GM19455 (cell line): Measurements from ENCODE around the gene TUBA1C.
A peak's percentile ranks its signal among the peaks of the same experiment; 100 is the strongest.
"Not testable (repeated sequence)": the region's sequence is repeated elsewhere in the genome, so short reads cannot be mapped to it uniquely, and the experiment has no call there.

ENCODE experiments used
- ATAC-seq: cut with Tn5 transposase; IDR thresholded peaks from one replicate; pipeline ENCODE4 v1.9.1; 2021; ENCODE audit not compliant: unreplicated experiment

TUBA1C gene

DNA sequence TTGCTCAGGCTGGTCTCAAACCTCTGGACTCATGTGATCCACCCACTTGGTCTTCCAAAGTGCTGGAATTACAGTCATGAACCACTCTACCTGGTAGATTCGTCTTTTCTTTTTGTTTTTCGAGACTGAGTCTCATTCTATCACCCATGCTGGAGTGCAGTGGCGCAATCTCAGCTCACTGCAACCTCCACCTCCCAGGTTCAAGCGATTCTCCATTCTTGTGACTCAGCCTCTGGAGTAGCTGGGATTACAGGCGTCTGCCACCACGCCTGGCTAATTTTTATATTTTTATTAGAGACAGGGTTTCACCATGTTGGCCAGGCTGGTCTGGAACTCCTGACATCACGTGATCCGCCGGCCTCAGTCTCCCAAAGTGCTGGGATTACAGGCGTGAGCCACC is 9.4 kb upstream of the TUBA1C start:
- not testable (repeated sequence) for ATAC-seq

DNA sequence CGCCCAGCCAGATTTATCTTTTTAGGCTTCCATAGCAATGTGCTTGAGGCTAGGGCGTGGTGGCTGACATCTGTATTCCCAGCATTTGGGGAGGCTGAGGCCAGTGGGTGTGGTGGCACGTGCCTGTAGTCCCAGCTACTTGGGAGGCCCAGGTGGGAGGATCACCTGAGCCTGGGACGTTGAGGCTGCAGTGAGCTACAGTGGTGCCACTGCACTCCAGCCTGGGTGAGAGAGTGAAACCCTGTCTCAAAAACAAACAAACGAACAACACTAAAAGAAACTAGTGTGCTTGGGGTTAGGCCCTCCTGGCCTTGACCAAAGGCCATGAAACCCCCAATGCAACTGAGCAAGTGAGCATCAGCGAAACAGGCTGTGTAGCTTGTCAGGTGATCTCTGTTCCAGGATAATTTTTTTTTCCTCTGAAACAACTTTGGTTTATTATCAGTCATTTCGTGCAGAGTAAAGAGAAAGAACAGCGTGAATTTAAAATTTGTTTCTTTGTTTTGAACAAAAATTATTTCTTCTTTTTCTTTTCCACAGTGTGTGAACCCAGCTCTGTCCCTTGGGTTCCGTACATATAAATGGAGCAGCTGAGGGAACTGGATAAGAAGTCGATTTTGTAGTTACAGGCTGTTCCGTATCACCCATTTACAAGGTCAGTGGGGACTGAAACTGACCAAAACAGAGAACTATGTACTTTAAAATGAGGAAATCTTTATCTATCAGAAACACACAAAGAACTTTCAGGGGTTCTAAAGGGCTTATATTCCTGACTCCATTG is 8.8 kb upstream of the TUBA1C start:
- no peak for ATAC-seq

DNA sequence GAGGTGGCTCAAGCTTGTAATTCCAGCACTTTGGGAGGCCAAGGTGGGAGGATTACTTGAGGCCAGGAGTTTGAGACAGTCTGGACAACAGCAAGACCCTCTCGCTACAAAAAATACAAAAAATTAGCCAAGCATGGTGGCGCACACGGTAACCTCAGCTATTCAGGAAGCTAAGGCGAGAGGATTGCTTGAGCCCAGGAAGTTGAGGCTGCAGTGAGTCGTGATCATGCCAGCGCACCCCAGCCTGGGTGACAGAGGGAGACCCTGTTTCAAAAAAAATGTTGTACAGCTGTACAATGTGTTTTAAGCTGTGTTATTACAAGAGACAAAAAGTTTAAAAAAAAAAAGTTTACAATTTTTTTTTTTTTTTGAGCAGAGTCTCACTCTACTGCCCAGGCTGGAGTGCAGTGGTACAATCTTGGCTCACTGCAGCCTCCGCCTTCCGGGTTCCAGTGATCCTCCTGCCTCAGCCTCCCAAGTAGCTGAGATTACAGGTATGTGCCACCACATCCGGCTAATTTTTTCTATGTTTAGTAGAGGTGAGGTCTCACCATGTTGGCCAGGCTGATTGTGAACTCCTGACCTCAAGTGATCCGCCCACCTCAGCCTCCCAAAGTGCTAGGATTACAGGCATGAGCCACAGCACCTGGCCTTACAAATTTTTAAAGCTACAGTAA is 7.2 kb upstream of the TUBA1C start:
- ATAC-seq, result not testable (repeated sequence)

DNA sequence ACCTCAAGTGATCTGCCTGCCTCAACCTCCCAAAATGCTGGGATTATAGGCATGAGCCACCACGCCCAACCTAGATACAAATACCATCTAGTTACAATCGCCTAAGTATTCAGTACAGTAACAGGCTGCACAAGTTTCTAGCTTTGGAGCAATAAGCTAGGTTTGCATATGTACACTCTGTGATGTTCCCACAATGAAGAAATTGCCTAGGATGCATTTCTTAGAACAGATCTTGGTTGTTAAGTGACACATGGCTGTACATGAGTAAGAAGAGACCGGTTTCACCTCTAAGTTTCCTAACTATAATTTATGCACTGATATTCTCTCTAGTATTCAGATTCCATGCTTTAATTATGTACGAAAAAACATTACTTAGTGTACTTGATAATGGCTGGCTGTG is 5.4 kb upstream of the TUBA1C start:
- ATAC-seq, result no peak

DNA sequence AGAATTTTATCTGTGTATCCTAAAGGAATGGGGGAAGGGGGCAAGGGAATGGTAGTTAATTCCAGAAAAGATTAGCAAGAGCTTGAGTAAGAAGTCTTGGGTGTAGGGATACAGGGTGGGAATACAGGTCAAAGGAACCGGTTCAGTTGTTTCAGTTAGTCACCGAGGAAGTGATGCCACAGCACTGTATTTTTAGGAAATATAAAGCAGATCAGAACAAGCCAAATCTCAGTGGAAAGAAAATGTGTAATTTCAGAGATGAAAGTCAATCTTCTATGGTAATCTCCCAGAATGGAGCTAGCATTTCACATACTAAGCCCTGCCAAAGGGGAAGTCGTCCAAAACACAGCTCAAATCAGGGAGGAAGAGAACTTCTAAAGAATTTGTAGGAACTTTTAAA is 4.7 kb upstream of the TUBA1C start:
- ATAC-seq, result no peak

DNA sequence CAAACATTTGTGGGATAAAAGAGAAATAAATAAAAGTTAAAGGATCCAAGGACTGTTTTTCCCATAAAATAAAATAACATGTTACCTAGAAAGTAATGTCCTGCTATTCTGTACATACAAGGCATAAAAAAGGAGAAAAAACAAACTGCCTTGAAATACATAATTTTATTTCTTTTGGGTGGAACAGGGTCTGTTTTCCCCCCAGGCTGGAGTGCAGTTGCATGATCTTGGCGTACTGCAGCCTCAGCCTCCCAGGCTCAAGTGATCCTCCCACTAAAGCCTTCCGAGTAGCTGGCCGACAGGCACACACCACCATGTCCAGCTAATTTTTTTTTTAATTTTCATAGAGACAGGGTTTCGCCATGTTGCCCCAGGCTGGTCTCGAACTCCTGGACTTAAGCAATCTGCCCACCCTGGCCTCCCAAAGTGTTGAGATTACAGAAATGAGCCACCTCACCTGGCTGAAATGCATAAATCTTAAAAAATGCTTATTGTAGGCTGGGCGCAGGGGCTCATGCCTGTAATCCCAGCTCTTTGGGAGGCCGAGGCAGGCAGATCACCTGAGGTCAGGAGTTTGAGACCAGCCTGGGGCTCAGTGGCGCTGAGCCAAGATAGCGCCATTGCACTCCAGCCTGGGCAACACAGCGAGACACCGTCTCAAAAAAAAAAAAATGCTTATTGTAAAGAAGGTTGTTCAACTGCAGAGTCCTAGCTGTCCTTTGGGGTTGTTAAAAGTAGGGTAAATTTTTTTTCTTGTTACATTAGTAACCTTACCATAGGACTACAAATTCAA is 4.1 kb upstream of the TUBA1C start:
- no peak for ATAC-seq

DNA sequence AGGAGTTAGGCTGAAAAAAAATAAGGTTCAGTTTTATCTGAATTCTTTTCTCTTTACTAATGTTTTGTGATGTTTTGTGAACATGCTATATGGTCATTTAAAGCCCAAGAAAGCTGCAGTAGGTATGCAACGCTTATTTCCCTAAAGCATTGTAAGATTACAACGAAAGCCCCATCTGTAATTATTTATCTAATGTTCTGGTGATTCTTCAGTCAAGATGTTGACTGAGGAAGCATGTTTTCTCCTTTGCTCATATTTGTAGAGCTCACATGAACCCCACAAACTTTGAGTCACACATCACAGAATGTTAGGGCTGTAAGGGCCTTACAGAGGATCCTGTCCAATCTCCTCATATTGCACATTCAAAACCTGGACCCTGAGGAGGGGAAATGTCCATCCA is 3.2 kb upstream of the TUBA1C start:
- no peak for ATAC-seq

DNA sequence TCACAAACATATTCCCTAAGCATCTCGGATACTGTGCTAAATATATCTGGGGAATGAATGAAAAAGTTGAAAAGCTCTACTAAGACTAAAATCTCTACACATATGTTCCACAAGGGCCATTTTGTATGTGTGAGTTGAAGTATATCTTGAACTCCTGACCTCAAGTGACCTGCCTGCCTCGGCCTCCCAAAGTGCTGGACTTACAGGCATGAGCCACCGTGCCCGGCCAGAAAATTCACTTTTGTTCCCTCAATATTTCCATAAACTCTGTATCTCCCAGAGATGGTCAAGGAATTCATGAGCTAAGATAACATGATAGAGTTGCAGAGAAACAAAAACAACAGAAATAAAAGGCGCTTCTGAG is 1.5 kb upstream of the TUBA1C start:
- ATAC-seq, result no peak

DNA sequence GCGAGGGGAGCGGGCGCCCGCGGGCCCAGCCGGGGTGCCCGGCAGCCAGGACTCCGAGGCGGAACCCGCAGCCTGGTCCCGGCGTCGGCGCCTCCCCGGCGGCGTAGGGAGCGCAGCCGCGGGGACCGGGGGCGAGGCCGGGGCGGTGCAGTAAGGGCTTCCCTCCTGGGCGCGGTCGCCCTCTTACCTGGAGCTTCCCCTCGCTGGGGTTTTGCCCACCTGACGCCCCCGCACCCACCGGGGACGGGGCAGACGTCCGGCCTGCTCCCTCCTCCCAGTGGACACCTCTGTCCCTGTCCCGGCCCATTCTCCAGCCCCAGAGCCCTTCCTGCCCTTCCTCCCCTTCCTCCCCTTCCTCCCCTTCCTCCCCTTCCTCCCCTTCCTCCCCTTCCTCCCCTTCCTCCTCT is 413 bp upstream of the TUBA1C start:
- ATAC-seq, result peak; percentile 17

DNA sequence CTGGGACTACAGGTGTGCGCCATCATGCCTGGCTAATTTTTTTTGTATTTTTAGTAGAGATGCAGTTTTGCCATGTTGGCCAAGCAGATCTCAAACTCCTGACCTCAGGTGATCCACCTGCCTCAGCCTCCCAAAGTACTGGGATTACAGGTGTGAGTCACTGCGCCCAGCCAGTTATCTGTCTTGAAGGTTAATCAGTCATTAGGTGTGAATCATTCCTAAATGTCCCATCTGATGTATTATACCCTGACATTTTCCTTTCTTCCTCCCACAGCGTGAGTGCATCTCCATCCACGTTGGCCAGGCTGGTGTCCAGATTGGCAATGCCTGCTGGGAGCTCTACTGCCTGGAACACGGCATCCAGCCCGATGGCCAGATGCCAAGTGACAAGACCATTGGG is 4.3 kb downstream of the TUBA1C start:
- ATAC-seq, result not testable (repeated sequence)

DNA sequence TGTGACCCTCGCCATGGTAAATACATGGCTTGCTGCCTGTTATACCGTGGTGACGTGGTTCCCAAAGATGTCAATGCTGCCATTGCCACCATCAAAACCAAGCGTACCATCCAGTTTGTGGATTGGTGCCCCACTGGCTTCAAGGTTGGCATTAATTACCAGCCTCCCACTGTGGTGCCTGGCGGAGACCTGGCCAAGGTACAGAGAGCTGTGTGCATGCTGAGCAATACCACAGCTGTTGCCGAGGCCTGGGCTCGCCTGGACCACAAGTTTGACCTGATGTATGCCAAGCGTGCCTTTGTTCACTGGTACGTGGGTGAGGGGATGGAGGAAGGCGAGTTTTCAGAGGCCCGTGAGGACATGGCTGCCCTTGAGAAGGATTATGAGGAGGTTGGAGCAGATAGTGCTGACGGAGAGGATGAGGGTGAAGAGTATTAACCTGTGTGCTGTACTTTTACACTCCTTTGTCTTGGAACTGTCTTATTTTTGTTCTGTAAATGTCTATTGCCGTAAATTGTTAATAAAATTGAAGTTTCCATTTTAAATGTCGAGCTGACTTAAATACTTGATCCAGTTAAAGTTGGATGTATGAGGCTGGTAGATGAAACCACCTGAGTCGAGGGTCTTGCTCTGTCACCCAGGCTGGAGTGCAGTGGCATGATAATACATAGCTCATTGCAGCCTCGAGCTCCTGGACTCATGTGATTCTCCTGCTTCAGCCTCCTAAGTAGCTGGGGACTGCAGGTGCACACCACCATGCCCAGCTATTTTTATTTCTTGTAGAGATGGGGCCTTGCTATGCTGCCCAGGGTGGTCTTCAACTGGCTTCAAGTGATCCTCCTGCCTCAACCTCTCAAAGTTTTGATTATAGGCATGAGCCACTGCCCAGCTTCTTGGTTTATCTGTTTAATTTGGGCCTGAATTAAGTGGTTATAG is 8.2 kb downstream of the TUBA1C start:
- ATAC-seq, result no peak

DNA sequence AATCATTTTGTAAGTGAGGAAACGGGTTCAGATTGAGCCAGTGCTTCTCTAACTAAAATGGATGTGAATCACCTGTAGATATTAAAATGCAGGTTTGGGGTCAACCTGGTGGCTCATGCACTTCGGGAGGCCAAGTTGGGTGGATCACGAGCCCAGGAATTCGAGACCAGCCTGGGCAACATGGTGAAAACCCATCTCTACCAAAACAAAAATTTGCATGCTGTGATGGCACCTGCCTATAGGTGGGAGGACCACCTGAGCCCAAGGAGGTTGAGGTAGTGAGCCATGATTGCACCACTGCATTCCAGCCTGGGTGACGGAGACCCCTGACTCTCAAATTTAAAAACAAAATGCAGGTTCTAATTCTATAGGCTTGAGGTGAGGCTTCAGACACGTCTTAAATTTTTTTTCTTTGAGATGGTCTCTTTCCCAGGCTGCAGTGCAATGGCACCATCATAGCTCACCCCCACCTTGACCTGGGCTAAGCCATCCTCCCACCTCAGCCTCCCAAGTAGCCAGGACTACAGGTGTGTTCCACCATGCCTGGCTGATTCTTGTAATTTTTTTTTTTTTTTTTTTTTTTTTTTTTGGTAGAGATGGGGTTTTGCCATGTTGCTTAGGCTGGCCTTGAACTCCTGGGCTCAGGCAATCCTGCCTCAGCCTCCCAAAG is 9.0 kb downstream of the TUBA1C start:
- ATAC-seq, result no peak

DNA sequence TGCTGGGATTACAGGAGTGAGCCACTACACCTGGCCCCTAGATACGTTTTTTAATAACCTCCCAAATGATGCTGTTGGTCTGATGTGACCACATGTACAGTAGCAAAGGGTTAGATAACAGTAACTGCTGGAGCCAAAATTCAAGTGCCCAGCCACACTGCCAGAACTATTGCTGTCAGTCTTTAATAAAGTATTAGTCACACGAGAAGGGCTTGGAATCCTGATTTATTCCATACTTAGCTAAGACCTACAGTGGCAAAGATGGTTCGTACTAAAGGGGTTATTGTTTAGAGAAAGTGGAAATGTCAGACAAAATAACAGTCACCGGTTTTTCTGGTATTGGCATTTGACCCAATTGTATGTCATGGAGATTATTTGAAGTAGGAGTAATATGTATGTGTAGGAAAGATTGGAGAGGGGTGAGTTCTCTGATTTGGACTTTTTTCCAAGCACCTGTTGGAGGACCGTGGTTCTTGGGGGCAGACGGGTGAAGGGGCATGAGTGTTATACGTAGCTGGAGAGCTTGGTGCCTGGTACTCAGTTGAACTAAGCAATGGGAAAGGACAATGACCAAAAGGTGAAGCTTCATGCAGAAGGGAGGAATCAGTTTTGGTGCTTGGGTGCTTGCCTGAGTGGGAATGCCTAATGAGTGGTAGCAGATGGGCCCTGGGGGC is 9.7 kb downstream of the TUBA1C start:
- ATAC-seq, result no peak

DNA sequence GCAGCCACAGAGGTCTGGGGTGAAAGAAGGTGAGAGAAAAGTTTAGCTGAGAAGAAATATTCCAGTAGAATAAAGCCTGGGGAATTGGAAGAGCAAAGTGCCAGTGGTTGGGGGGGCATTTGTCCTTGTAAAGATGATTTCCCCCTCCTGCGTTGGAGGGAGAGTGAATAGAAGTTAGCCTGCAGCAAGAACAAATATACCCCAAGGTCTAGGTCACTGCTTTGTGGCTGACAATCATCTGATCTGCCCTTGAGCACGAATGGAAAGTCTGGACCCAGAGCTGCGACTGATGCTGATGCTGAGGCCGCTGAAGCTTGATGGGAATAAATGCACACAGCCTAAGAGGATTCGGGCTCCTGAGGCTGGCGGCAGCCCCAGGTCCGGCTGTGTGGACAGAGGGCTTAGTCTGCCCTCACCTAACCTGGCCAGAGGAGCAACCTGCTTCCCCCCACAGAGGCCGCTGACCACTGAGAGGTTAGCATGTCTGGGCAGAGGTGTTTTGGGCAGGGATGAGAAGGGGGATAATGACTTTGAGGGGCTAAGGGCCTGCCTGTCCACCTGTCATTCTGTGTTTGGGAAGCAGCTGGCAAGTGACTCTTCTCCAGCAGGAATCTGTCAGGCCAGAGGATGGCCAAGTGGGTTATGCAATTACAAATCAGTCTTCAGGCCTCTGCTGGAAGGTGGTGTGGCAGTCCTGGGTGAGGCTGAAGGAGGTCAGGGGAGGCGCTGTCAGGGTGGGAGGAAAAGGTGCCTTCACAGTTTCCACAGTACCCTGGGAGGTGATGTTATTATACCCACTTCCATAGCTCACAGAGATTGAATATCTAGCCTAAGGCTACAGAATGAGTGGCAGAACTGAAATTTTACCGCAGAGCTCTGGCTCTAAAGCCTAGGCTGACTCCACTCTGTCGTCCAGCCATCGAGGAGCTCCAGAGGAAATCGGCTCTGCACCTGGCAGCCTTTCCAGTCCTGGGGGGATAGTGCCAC is 11.7 kb downstream of the TUBA1C start:
- no peak for ATAC-seq

DNA sequence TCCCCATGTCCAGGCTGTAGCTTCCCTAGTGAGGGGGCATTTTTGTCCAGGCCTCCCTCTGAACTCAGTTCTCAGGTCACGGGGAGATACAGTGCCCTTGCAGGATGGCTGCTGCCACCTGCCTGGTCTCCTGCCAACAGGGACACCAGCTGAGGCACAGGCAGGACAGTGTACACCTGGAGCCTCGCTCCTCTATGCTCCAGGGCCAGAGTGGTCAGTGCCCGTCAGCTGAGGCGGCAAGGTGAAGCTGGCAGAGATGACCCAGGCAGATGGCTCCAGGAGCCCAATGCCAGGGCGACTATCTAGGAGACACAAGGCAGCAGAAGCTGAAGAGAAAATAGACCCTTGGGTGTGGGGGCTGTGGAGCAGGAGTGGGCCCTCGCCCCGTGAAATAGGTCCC is 12.6 kb downstream of the TUBA1C start:
- ATAC-seq, result no peak

DNA sequence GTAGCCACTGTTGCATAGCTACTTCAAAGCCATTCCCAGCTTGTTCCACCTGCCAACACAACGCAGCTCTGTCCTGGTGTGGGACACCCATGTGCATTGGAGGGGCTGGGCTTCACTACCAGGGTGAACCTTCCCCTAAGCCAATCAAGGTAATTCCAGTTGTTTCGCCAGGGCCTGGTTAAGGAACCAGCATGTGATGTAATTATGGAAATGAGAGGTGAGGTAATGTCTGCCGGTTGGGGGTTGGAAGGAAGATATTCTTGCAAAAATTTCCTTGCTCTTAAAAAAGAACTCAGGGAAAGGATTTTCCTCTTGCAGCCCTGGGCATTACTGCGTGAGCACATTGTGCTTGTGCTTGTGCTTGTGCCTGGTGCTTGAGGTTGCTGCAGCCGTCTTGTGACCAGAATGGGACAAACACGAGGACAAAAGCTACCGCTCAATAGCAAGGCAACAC is 14.9 kb downstream of the TUBA1C start:
- no peak for ATAC-seq

DNA sequence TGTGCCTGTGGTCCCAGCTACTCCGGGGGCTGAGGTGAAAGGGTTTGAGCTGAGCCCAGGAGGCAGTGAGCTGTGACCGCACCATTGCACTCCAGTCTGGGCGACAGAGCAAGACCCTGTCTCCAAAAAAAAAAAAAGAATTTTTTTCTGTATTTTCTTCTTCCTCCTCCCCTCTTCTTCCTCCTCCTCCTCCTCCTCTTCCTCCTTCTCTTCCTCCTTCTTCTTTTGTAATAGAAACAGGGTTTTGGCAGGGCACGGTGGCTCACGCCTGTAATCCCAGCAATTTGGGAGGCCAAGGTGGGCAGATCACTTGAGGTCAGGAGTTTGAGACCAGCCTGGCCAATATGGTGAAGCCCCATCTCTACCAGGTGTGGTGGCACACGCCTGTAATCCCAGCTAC is 15.7 kb downstream of the TUBA1C start:
- not testable (repeated sequence) for ATAC-seq

DNA sequence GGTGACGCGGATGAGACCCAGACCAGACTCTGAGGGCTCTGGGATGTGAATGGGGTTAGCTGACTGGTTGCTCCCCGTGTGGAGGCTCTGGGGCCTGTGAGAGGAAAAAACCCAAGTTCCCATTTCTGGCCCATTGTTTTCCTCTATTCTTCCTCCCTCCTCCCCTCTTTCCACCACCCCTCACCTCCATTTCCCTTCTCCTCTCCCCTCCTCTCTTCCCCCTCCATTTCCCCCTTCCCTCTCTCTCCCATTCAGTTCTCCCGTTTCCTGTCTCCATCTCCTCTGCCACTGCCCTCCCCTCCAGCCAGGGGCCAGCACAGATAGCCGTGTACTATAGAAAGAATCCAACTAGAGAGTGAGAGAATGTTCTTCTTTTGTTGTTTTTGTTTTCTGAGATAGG is 17.4 kb downstream of the TUBA1C start:
- no peak for ATAC-seq
